ENCODE data around the gene DLX5. TPM values are rescaled to one million over a fixed set of nuclear protein-coding genes. Genes with fewer than 3 reads are reported as not detected.

Gene DLX5
- total RNA-seq, 1 experiment from 2014 or later = not detected

GRCh38 chr7:96996111-96996957, 28.3 kb downstream of the DLX5 start:
- DNase-seq (ENCODE audit: low spot score) = no peak
- ChIA-PET CTCF (interaction anchor here (1.0 to 2.3 kb wide), 6 partner anchors 10 to 70 kb away, joined by 3 to 11 read pairs (median 6); no protein-coding TSS in a partner anchor), POLR2A (interaction anchor here (0.7 to 1.3 kb wide), 2 partner anchors 10 to 25 kb away, joined by 3 to 5 read pairs; no protein-coding TSS in a partner anchor)
- H3K4me3 Mint-ChIP-seq = peak overlapping the region; percentile 41
- H3K36me3 Mint-ChIP-seq = no peaks in the 10 kb centered on the region
- peak; percentile 13 for ATAC-seq
- H3K27me3 Mint-ChIP-seq (ENCODE audit: low read depth) = peaks cover 100% of the 10 kb centered on the region
- no peaks in the 10 kb centered on the region for H3K9me3 Mint-ChIP-seq
- H3K4me1 Mint-ChIP-seq = peaks cover 72% of the 10 kb centered on the region
- TF ChIP-seq ATF3 (CRISPR knock-in tag; conservative IDR thresholded peaks at IDR 0.05) (no peak), PRDM15 (CRISPR knock-in tag; IDR thresholded peaks at IDR 0.05) (peak; percentile 77)
- no peak overlapping the region for H3K27ac Mint-ChIP-seq

- ATAC-seq (no peak), DNase-seq (ENCODE audit: low spot score) (no peak)
- no peak overlapping the region for H3K4me3 Mint-ChIP-seq
- ChIA-PET CTCF (interaction anchor here (0.8 to 2.3 kb wide), 7 partner anchors 11 to 70 kb away, joined by 3 to 11 read pairs (median 5); no protein-coding TSS in a partner anchor), POLR2A (interaction anchor here (0.7 to 1.3 kb wide), 2 partner anchors 11 to 26 kb away, joined by 3 to 5 read pairs; no protein-coding TSS in a partner anchor)
- no peaks in the 10 kb centered on the region for H3K36me3 Mint-ChIP-seq
- peaks cover 64% of the 10 kb centered on the region for H3K4me1 Mint-ChIP-seq
- no peak overlapping the region for H3K27ac Mint-ChIP-seq
- H3K9me3 Mint-ChIP-seq = no peaks in the 10 kb centered on the region
- H3K27me3 Mint-ChIP-seq (ENCODE audit: low read depth) = peaks cover 100% of the 10 kb centered on the region
- TF ChIP-seq ZSCAN18 (CRISPR knock-in tag; IDR thresholded peaks at IDR 0.05) (no peak), IRF2 (CRISPR knock-in tag; IDR thresholded peaks at IDR 0.05; ENCODE audit: borderline replicate concordance, low read depth) (no peak), JAZF1 (CRISPR knock-in tag; IDR thresholded peaks at IDR 0.05) (no peak), MLX (CRISPR knock-in tag; IDR thresholded peaks at IDR 0.05) (no peak), TCF7 (CRISPR knock-in tag; IDR thresholded peaks at IDR 0.05; ENCODE audit: low read depth) (no peak), IRF1 (CRISPR knock-in tag; IDR thresholded peaks at IDR 0.05) (no peak), ZNF138 (CRISPR knock-in tag; conservative IDR thresholded peaks at IDR 0.05) (no peak), ZNF121 (CRISPR knock-in tag; IDR thresholded peaks at IDR 0.05) (no peak), FOXK1 (CRISPR knock-in tag; IDR thresholded peaks at IDR 0.05) (no peak), ZNF232 (CRISPR knock-in tag; IDR thresholded peaks at IDR 0.05) (no peak), TEAD1 (CRISPR knock-in tag; IDR thresholded peaks at IDR 0.05) (no peak), STAT6 (CRISPR knock-in tag; conservative IDR thresholded peaks at IDR 0.05; ENCODE audit: low read depth) (no peak), NR2C2 (CRISPR knock-in tag; IDR thresholded peaks at IDR 0.05) (no peak), HMGA2 (CRISPR knock-in tag; IDR thresholded peaks at IDR 0.05) (no peak), E2F4 (CRISPR knock-in tag; IDR thresholded peaks at IDR 0.05; ENCODE audit: borderline replicate concordance, low read depth) (no peak), SMAD3 (CRISPR knock-in tag; IDR thresholded peaks at IDR 0.05; ENCODE audit: borderline replicate concordance) (no peak), ATF1 (CRISPR knock-in tag; IDR thresholded peaks at IDR 0.05) (no peak), CREM (CRISPR knock-in tag; IDR thresholded peaks at IDR 0.05) (no peak), USF1 (CRISPR knock-in tag; IDR thresholded peaks at IDR 0.05) (no peak)
These were observed 29.1 kb downstream of the DLX5 start for GRCh38 chr7:96995406-96996110.
